HG02588 (cell line): ENCODE results near the gene HOXD3.

Experiments
- ATAC-seq: cut with Tn5 transposase; IDR thresholded peaks from one replicate; pipeline ENCODE4 v1.9.1; 2021; ENCODE audit warnings: mild to moderate bottlenecking, moderate library complexity; ENCODE audit not compliant: unreplicated experiment

The HOXD3 gene

GRCh38 chr2:176175709-176176607, 18.9 kb downstream of the HOXD3 start:
- no peak for ATAC-seq

GRCh38 chr2:176177580-176178037, 20.5 kb downstream of the HOXD3 start:
- no peak for ATAC-seq

GRCh38 chr2:176178038-176178756, 21.1 kb downstream of the HOXD3 start:
- no peak for ATAC-seq

GRCh38 chr2:176178757-176179295, 21.7 kb downstream of the HOXD3 start:
- no peak for ATAC-seq

- no peak for ATAC-seq
Observed at GRCh38 chr2:176181551-176181950, 24.4 kb downstream of the HOXD3 start.

- no peak for ATAC-seq
Observed at GRCh38 chr2:176182671-176183070, 25.6 kb downstream of the HOXD3 start.

- no peak for ATAC-seq
Observed at GRCh38 chr2:176184749-176185148, 27.6 kb downstream of the HOXD3 start.

- ATAC-seq, result no peak
Observed at GRCh38 chr2:176186024-176186423, 28.9 kb downstream of the HOXD3 start.

- ATAC-seq, result no peak
Observed at GRCh38 chr2:176187200-176187898, 30.2 kb downstream of the HOXD3 start.

- no peak for ATAC-seq
Observed at GRCh38 chr2:176187899-176188773, 31.0 kb downstream of the HOXD3 start, which contains the start of gene HOXD1. Gene HOXD1, plus strand, starts transcription at chr2:176188668. Its CDS starts 134 bp downstream, at chr2:176188802.

GRCh38 chr2:176188774-176189680, 31.9 kb downstream of the HOXD3 start:
- no peak for ATAC-seq

- ATAC-seq, result no peak
Observed at GRCh38 chr2:176189681-176190641, 32.9 kb downstream of the HOXD3 start.

GRCh38 chr2:176192351-176192750, 35.2 kb downstream of the HOXD3 start:
- ATAC-seq, result no peak

- ATAC-seq, result no peak
Observed at GRCh38 chr2:176193048-176193447, 35.9 kb downstream of the HOXD3 start.

GRCh38 chr2:176199902-176200301, 42.8 kb downstream of the HOXD3 start:
- ATAC-seq, result no peak

GRCh38 chr2:176200971-176201370, 43.9 kb downstream of the HOXD3 start:
- ATAC-seq, result no peak

- ATAC-seq, result no peak
Observed at GRCh38 chr2:176202491-176202890, 45.4 kb downstream of the HOXD3 start.

GRCh38 chr2:176205126-176205525, 48.0 kb downstream of the HOXD3 start:
- no peak for ATAC-seq
